Right ventricle myocardium inferior (tissue), 1 donor: ENCODE measurements around the gene ZNF322. TPM values are rescaled to one million over a fixed set of nuclear protein-coding genes. Genes with fewer than 3 reads are reported as not detected.

Experiments
- ATAC-seq: fragments of 200-7000 bp; cut with Tn5 transposase; one replicate; pipeline ENCODE4 v1.9.1; 2020; ENCODE audit warnings: mild to moderate bottlenecking, moderate library complexity
- DNase-seq: peaks from one replicate; pipeline ENCODE4 v3.0.0; 2021; ENCODE audit errors: missing footprints
- intact Hi-C: fragments of 100-400 bp; cut with DNase I; formaldehyde crosslinking; loops from one replicate; pipeline ENCODE4 v1.11.0; 2022
- total RNA-seq: library from RNA; stranded (reverse); fragmentation: NEBNext Ultra II Directional; extraction: Animal tissue kit (Norgen Biotek cat#: 25700); gene quantifications from one replicate; pipeline ENCODE4 v1.2.1, GENCODE V29; 2021
- donor health status: DM: no; HTN: yes; CAD: no; lungs with severe emphysema.

The ZNF322 gene
- total RNA-seq, 1 donor from 2014 or later = 14.2 TPM

DNA sequence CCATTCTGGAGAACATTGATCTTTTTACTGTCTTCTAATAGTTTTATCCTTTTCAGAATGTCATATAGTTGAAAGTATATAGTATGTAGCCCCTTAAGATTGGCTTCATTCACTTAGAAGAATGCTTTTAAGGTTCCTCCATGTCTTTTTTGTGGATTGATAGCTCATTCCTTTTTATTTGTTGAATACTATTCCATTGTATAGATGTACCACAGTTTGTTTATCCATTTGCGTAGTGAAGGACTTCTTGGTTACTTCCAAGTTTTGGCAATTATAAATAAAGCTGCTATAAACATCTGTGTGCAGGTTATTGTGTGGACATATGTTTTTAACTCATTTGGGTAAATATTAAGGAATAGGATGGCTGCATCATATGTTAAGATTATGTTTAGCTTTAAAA, 35.0 kb downstream of the ZNF322 start:
- intact Hi-C loops = no loop called here
- ATAC-seq (no peak), DNase-seq (no peak)

DNA sequence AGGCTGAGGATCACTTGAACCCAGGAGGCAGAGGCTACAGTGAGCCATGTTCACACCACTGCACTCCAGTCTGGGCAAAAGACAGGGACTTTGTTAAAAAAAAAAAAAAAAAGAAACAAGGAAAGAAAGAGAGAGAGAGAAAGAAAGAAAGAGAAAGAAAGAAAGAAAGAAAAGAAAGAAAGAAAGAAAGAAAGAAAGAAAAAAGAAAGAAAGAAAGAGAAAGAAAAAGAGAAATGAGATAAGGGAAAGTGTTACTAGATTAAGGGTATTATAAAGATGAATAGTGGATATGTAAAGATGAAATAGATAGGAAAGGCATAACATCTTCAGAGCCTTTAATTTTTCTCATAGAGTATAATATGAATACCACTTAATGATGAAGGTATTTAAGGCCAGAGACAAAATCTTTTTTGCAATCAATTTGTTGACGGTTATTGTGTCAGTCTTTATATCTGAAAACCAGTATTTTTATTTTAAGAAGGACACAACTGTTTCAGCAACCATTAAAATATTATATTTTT, 36.1 kb downstream of the ZNF322 start:
- ATAC-seq = no peak

DNA sequence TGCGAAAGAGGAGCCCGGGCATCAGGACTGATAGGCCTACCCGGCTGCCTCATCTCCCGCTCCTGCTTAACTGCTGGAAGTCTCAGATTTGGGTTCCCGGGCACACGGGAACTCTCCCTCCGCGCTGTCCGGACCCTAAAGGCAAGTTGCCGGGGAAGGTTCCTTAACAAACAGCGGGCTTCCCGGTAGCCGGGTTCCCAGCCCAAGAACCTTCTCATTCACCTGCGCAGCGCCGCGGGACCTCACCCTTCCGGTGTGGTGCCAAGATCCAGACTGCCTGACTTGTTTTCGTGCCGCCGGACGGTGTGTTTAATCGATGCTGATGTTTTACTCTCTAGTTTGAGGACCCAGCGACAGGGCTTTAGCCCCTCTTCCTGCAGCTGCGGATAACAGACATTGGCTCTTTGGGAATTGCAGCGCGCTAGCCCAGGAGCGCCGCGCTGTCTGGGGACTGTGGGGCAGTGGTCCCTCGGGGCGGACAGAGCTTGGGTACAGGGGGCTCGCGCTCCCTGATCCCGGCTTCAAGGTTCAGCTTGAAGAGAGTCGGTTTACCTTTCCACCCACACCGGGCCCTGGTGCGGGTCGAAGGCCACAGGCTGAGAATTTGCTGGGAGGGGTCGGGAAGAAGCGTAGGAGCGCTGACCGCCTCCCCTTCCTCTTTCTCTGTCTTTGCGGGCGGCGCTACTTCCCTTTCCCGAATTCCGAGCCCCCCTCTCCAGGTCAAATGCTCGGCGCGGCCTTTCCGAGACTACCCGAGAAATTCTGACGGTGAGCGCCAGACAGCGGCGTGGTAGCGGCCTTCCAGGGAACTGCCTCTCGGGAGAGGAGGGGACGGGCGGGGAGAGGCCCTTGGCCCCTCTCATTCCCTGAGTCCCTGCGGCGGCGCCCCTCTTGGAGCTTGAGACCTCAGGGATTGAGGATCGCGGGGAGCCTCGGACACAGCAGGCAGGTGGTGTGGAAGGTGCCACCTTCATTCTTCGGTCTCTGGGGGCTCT, 45.6 kb downstream of the ZNF322 start:
- ATAC-seq = no peak
- peak; percentile 59 for DNase-seq
- intact Hi-C loops = no loop called here

More for the DNA sequence above, 36.1 kb downstream of the ZNF322 start:
- no peak for DNase-seq
- intact Hi-C loops = no loop called here

DNA sequence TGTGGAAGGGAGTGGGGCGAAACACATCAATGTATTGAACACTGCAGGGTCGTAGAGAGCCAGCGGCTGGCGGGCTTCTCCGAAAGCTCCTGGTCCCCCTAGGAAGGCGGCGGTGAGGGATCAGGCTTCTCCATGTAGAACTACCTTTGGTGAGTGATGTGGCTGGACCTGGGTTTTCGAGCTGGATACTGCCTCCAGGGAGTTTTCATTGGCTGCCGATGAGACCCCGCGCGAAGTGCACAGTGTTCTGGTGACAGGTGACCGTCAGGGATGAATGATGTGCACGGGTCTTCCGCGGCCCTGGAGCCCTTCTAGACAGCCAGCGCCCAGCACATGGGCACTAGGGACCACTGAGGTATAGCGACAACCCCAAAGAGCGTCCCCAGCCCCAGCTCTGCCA, 46.3 kb downstream of the ZNF322 start:
- DNase-seq = no peak
- ATAC-seq = no peak
- intact Hi-C loops = no loop called here

DNA sequence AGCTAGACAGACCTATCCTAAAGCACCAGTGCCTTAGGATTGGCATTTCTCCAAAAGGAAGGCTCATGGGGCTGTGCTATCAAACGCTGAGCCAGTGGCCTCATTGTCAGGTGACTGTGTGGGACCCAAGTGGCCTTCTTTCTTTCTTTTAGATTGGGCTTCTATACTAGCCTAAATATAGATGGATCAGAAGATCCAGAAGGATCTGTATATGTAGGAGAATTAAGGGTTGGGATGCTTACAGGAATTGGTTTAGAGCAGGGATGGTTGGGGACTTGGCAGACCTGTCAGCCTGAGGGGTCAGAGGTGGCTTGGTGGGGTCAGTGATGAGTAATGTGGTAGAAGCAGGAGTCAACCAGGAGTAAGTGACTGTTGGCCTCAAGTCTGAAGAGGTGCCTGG, 47.9 kb downstream of the ZNF322 start:
- DNase-seq (no peak), ATAC-seq (no peak)
- intact Hi-C loops = no loop called here

DNA sequence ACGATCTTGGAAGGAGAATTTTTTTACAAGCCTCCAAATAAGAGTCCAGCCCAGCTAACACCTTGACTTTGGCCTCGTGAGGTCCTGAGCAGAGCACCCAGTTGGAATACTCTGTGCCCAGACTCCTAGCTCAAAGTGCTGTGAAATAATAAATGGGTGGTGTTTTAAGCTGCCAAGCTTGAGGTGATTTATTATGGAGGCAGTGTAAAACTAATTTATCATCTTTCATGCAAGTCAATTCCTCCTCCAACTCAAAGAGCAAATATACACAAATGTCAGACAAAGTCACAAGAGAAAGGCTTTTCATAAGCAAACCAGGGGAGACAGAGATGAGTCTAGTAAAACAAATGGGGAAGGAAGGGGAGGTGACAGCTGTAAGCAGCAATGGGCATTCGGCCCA, 50.1 kb downstream of the ZNF322 start:
- ATAC-seq (no peak), DNase-seq (no peak)
- intact Hi-C loops = no loop called here

DNA sequence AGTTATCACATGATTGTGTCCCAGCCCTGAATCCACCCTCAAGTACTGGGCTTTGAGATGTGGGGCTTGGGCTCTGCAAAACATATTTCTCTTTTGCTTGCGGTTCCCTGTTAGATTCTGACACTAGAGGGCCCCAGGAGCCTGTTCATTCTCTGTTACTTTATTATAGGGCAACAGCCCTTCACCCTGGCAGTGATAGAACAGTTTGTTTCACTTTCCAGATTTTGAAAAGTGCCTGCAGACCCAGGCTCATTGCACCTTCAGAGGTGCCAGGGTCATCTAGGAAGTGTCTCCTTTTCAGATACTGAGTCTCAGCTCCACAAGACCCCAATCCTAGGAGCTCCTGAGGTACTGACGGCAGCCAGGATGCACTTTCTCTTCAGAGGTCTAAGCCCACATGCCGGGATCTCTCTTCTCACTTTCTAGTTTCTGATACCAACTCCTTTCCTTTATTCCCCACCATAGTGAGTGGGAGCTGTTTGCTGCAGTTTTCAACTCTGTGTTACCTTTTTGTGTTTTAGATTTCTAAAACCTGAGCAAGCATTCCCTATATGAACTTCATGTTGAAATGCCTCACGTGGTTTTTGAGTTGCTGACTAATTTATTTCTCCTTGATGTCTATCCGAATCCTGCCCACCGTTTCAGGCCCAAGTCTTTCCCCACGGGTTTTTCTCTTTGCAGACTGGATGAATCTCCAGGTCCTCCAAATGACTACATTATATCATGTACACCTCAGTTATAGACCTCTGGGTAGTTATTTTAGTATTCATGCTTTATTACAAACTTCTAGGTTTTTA, 51.9 kb downstream of the ZNF322 start:
- DNase-seq (no peak), ATAC-seq (peak; percentile 50)
- intact Hi-C loops = loop anchor here (1.0 kb wide), 1 partner anchor 472 kb away; no protein-coding TSS in a partner anchor

DNA sequence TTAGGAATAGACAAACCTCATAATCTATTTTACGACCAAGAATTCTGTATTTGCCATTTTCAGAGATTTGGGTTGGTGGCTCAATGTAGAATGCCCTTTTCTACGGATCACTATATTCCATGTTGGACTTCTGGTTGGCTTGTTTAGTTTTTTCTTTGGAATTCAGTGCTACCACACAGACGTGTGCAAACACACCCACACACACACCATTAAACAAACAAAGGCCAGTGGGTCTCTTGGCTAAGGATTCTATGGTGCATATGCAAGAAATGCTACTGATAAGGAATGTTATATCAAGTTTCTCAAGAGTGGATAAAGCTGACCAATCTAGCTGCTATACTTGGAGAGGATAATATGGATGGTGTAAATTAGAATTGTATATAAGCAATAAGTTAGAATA, 54.7 kb downstream of the ZNF322 start:
- DNase-seq (no peak), ATAC-seq (no peak)
- intact Hi-C loops = no loop called here

DNA sequence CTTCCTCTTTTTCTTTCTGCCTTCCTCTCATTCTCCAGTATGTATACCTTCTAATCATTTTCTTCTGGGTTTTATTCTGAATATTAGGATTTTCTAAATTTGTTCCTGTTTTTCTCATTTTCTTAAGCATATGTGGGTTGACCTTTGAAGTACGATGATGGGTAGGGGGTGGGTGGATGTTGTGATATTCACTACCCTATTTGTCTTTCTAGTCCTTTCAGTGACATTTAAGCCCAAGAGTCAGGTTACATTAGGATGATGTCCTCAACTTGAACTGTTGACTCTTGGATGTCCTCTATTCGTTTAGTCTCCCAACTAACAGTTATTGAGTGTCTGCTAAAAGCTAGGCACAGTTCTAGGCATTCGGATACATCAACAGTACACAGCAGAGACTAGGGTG, 55.5 kb downstream of the ZNF322 start:
- intact Hi-C loops = no loop called here
- no peak for DNase-seq
- ATAC-seq = no peak

DNA sequence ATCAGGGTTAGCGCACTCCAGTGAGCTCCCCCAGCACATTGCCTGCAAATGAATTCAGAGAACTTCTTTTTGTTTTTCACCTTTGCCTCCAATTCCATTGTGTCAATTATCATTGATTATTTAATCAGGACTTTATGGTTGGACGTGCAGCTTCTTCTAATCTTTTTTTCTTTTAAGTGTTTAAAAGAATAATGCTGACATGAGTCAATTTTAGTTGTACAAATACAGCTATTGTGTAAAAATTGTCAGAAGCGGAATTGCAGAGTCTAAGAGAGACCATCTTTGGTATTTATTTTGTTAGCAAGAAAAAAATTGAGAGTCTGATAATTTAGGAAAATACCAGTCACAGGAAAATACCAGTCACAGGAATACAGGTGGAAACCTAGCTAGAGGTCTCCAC, 57.3 kb downstream of the ZNF322 start:
- intact Hi-C loops = no loop called here
- DNase-seq = no peak
- ATAC-seq = no peak

DNA sequence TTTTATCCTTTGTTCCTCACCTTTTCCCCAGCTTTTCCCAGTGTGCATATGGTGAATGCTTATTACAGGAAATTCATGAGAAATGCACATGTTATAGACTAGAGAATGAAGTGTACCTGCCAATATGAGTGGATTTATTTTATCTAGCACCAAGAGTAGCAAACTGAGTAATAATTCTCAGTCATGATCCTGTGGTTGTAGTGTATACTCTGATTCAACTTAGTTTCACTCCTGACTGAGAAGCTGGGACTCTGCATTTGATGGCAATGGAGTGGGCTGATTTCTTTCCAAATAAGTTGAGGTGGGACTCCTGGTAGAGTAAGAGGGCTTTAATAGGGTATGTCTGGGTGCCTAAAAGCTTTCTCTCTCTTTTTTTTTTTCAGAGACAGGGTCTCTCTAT, 58.8 kb downstream of the ZNF322 start:
- intact Hi-C loops = no loop called here
- DNase-seq (no peak), ATAC-seq (no peak)

DNA sequence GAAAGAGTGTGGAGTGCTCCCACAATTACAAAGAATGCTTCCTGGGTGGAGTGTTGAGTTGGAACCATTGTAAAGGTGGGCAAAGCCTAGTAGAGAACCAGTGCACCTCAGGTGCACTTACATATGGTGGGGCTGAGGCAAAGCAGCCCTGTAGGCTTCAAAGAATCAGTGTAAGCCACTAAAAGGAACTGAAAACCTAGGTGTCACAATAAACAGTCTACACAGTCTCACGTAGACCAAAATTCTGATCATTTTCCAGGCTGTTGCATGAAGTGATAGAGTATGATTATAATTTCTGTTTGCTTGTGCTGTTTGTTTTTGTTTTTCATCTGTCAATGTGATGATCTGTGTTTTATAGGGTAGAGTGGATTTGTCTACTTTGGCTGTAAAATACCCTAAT, 60.0 kb downstream of the ZNF322 start:
- ATAC-seq (no peak), DNase-seq (no peak)
- intact Hi-C loops = no loop called here

DNA sequence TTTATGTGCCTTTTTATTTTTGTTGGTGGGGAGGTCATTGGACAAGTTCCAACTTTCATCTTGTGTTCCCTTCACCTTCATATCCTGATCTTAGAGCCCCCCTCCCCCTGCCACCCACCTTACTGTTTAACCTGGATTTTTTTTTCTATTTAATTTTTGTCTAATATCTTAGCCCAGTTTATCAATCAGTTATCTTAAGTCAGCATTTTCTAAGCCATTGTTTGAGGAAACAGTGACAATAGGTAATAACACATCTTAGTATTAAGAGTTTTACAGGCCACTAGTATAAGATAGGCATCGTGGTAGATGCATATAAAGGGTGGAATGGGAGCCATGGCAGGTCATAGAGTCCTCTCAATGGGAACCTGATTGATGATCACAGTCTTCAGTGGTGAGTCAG, 60.4 kb downstream of the ZNF322 start:
- DNase-seq (no peak), ATAC-seq (no peak)
- intact Hi-C loops = no loop called here

DNA sequence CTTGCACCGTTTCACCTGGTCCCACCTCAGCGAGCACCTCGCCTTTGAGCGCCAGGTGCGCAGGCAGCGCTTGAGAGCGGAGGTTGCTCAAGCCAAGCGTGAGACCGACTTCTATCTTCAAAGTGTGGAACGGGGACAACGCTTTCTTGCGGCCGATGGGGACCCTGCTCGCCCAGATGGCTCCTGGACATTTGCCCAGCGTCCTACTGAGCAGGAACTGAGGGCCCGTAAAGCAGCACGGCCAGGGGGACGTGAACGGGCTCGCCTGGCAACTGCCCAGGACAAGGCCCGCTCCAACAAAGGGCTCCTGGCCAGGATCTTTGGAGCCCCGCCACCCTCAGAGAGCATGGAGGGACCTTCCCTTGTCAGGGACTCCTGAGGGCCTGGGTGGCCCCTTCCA, 61.3 kb downstream of the ZNF322 start:
- DNase-seq (no peak), ATAC-seq (no peak)
- intact Hi-C loops = no loop called here

DNA sequence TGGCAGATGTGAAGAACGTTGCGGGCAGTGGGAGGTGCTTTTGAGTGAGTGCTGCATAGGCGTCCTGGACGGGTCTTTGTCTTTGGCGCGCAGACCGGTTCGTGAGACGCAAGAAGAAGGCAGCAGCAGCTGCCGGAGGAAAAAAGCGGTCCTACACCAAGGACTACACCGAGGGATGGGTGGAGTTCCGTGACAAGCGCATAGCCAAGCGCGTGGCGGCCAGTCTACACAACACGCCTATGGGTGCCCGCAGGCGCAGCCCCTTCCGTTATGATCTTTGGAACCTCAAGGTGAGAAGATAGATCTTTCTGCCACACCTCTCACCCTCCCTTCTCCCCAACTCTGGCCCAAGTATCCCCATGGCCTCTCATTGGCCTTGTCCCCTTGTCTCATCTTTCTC, 61.7 kb downstream of the ZNF322 start:
- no peak for DNase-seq
- no peak for ATAC-seq
- intact Hi-C loops = loop anchor here (2.0 kb wide), 2 partner anchors 25 to 425 kb away; no protein-coding TSS in a partner anchor

DNA sequence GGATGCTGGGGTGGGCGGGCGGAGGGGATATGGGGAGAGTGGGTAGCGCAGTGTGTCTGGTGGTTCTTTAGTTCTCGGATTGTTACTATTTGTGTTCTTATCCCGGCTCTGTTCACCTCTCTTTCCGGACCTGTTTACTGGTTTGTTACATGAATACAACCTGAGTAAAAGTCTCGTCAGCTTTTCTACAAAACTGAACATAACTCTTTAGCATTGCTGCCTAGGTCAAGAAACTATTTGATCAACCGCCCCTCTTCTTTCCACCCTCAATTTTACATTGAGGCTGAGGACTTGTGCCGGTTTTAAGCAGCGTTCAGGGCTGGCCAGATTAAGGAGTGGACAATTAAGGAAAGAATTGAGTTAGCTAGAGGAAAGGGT, 62.2 kb downstream of the ZNF322 start:
- DNase-seq (no peak), ATAC-seq (no peak)
- intact Hi-C loops = loop anchor here (2.0 kb wide), 2 partner anchors 25 to 425 kb away; no protein-coding TSS in a partner anchor

DNA sequence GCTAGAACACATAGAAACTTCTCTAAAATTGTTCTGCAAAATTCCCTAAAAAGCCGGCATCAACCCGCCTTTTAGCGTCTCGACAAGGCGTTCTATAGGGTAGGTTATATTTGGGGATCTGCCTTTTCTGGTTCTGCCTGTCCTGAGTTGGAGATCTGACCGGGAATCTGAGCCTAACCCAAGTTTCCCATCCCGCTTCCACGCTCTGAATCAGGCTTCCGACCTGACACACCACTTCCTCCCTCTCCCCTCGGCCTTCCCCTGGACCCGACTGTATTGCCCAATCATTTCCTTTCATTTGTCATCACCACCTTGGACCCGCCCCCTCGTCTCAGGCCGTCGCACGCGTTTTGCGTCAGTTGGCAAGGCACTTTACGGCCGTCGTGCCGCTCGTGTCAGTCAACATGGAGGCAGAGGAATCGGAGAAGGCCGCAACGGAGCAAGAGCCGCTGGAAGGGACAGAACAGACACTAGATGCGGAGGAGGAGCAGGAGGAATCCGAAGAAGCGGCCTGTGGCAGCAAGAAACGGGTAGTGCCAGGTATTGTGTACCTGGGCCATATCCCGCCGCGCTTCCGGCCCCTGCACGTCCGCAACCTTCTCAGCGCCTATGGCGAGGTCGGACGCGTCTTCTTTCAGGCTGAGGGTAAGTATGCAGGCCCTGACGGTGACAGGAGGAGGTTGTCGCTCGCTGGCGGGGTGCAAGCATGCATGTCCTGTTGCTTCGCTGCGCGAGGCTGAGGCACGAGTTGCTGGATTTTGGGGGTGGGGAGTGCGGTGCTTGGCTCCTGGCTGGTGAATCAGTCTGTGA, 62.8 kb downstream of the ZNF322 start, which contains the start of gene ABT1:
ABT1 (plus strand) TSS at position 375 of the 810 bp plus-strand sequence; CDS start at position 405, 30 bp downstream.
- ATAC-seq (peak; percentile 98), DNase-seq (peak; percentile 98)
- intact Hi-C loops = loop anchor here (2.0 kb wide), 2 partner anchors 24 to 424 kb away; no protein-coding TSS in a partner anchor

DNA sequence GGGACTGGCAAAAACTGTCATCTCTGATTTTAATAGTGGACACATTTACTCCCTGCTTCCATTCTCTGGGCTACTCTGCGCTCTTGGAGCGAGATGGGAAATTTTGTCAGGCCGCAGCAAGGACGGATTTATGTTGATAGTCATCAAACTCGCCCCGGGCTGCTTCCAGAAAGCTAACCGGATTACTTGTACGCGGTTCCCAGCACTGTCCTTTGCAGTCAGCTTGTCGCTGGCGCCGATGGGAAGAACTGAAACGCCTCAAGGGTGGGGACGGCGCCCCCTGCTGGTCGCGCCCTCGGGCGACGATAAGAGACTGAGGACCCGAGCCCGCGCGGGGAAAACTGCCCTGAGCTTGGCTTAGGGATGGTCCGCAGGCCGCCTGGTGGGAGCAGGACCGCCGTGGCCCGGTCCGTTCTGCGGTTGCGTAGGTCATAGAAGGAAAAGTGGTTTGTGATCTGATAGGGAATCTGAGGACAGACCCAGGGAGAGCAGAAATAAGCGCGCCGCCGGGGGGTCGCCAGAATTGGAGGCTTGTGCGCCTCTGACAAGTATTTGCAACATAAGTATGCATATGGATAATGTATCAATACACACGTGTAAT, 63.8 kb downstream of the ZNF322 start:
- ATAC-seq (peak; percentile 94), DNase-seq (peak; percentile 98)
- intact Hi-C loops = loop anchor here (1.0 to 2.0 kb wide), 3 partner anchors 23 to 423 kb away; no protein-coding TSS in a partner anchor
